Fibroblast of villous mesenchyme (primary cell): ENCODE data around the gene LATS2. TPM values are rescaled to one million over a fixed set of nuclear protein-coding genes. Genes with fewer than 3 reads are reported as not detected.
"Not testable (repeated sequence)": the region's sequence is repeated elsewhere in the genome, so short reads cannot be mapped to it uniquely, and the experiment has no call there.

ENCODE experiments used
- DNase-seq: peaks from one replicate; pipeline ENCODE4 v3.0.0-alpha.2; 2010; ENCODE audit warnings: low read depth
- H3K4me3 ChIP-seq: 2 replicates; pipeline ENCODE4 v1.5.1; 2011; ENCODE audit warnings: low read depth, mild to moderate bottlenecking, low read length
- total RNA-seq: library from RNA; depleted of rRNA; stranded (reverse); fragments of >200 nt; gene quantifications from 2 replicates; pipeline ENCODE4 v1.2.3, GENCODE V29; 2012
- TF ChIP-seq, protein P1 (sequence below): IDR thresholded peaks from 2 replicates; pipeline ENCODE4 v1.5.1; 2012; ENCODE audit warnings: low read depth, mild to moderate bottlenecking, low read length; ENCODE audit not compliant: insufficient read depth

LATS2 gene
- total RNA-seq, 1 donor: 32.0 TPM

DNA sequence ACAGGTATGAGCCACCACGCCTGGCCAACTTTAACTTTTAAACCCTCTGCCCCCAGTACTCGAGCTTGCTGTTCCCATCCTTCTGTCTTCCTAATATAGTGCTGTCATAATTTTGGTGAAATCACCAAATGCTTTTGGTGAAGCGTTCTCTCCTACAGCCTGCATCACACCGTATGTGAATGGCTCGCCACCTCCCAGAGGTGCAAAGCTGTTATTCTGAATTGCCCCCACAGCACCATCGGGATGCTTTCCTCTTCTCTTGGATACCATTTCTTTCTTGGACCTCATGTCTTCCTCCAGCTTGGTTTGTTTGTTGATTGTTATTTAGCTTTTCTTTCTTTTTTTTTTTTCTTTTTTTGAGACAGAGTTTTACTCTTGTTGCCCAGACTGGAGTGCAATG is 105.9 kb downstream of the LATS2 start:
- TF ChIP-seq, protein P1, sequence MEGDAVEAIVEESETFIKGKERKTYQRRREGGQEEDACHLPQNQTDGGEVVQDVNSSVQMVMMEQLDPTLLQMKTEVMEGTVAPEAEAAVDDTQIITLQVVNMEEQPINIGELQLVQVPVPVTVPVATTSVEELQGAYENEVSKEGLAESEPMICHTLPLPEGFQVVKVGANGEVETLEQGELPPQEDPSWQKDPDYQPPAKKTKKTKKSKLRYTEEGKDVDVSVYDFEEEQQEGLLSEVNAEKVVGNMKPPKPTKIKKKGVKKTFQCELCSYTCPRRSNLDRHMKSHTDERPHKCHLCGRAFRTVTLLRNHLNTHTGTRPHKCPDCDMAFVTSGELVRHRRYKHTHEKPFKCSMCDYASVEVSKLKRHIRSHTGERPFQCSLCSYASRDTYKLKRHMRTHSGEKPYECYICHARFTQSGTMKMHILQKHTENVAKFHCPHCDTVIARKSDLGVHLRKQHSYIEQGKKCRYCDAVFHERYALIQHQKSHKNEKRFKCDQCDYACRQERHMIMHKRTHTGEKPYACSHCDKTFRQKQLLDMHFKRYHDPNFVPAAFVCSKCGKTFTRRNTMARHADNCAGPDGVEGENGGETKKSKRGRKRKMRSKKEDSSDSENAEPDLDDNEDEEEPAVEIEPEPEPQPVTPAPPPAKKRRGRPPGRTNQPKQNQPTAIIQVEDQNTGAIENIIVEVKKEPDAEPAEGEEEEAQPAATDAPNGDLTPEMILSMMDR: no peak
- no peak overlapping the region for H3K4me3 ChIP-seq
- DNase-seq: no peak

DNA sequence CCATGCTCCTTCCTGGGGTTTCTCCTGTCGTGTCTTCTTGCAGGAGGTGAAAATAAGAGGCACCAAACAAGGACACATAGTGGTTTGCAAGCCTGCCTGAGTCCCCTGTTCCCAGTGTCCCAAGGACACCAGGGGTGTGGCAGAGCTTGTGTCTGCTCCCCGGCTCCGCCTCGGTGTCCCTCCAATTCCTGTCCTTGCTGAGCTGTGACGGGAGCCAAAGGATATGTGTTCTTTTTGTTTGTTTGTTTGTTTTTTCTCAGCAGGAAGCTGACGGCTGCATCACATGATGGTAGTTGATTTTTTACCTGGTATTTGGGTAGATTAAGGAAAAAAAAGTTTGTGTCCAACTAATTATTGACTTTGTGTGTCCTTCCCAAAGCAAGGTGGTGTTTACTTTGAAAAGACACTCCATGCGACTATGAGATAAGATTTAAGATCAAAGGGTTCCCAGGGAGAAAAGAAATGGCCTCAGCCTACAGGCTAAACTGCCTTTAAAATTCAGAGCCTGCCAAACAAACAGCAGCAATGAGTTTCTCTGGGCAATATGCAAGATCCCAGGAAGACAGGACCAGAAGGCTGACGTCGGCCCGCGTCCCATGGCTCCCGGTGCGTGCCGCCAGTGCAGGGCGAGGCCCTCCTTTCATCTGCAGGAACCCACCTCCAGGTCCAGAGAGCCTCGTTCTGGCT is 108.0 kb downstream of the LATS2 start:
- no peak overlapping the region for H3K4me3 ChIP-seq
- TF ChIP-seq, protein P1: no peak
- DNase-seq: no peak

DNA sequence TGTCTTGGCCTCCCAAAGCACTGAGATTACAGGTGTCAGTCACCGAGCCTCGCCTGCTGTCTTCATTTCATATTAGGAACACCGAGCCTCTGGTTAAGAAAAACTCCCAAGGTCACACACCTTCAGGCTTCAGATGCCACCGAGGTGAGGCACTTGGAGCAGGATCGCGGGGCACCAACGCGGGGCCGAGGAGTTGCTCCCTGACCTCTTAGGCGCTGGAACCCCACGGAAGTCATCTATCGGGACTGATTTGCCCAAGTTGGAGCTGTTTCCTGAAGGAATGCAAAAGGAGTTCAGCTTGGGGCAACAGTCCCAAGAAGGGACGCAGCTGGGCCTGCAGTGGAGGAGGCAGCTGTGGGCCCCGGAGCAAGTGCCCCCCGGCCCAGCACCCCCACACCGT is 108.5 kb downstream of the LATS2 start:
- TF ChIP-seq, protein P1: no peak
- H3K4me3 ChIP-seq: no peak overlapping the region
- DNase-seq: no peak

DNA sequence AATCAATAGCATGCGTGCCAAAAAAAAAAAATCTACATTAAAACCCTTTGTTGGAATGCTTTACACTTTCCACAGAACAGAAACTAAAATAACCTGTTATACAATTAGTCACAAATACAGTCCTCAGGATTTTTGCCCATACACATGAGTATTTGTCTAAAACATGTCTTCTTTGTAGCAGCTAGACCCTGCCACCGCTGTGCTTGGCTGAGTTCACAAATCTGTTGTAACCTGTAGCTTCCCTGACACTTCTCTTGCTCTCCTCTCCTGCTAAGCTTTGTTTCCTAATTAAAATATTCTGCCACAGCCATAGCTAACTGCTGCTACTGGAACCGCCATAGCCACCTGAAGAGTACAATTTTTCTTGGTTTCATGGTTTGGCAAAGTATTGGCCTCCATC is 113.4 kb downstream of the LATS2 start:
- not testable (repeated sequence) for DNase-seq, H3K4me3 ChIP-seq

DNA sequence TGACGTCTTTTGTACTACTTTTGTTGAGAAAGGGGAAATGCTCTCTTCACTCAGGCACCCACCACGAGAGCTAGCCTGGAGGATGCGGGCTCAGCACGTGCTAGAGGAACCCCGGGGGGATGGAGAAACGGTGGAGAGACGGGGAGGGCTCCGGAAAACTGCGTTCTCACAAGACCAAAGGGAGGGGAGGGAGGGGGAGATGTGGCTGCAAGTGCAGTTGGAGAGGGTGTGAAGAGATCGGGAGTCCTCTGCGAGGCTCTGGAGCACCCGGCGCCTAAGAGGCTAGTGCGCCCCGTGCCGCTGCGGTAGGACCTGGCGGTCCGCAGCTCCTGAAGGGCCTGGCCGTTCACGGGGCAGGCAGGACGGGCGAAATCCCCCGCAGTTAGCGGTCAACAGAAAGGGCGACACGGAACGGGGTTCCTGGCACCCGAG is 115.4 kb downstream of the LATS2 start:
- TF ChIP-seq, protein P1: no peak
- H3K4me3 ChIP-seq: peak overlapping the region; percentile 28
- DNase-seq: peak; percentile 18

DNA sequence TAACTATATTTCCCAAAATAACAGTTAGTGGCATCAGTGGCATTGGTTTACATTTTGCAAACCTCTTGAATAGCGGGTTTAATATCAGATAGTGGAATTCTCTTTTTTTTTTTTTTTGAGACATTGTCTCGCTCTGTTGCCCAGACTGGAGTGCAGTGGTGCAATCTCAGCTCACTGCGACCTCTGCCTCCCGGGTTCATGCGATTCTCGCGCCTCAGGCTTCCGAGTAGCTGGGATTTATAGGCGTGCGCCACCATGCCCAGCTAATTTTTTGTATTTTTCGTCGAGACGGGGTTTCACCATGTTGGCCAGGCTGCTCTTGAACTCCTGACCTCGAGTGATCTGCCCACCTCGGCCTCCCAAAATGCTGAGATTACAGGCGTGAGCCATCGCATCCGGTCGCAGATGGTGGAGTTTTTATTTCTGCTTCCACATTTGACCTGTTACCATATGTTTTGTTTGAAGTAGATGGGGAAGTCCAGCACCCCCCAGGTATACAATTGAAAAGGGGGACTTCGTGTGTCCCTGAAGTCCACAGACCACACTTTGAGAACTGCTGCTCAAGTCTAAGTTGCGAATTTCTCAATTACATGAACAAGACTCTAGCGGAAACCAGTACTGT is 118.3 kb downstream of the LATS2 start:
- peak; percentile 65 for DNase-seq
- H3K4me3 ChIP-seq: peak overlapping the region; percentile 40
- TF ChIP-seq, protein P1: no peak

DNA sequence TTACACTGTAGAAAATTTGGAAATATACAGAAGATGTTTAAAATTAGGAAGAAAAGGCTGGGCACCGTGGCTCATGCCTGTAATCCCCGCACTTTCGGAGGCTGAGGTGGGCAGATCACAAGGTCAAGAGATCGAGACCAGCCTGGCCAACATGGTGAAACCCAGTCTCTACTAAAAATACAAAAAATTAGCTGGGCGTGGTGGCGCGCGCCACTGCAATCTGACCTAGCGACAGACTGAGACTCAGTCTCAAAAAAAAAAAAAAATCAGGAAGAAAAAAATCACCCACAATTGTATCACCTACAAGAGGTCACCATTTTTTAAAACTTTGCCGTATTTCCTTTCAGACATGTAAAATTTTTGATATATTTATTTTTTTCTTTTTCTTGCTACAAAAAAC is 120.9 kb downstream of the LATS2 start:
- DNase-seq, H3K4me3 ChIP-seq: not testable (repeated sequence)

DNA sequence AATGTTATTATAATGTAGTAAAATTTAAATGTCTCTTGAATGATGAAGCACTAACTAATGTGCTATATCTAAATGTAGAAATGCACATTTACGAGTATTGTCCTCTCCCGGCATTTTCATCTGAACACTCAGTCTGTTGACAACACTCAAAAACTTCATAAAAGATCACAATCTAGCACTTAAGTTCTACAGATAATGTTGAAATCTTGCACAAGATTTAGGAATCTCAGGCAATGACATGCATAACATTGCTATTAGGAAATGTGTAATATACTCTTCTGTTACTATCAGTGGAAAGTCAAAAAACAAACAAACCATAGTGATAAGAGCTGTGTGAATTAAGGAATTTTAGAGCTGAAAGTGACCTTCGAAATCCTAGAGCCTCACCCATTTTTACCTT is 121.3 kb downstream of the LATS2 start:
- DNase-seq: peak; percentile 93
- no peak overlapping the region for H3K4me3 ChIP-seq
- TF ChIP-seq, protein P1: no peak
